Stimulated activated CD4-positive, alpha-beta T cell treated with anti-CD3 and anti-CD28 coated beads, Interleukin-1b, Interleukin-23, amount 100 ng/mL, for 1 hour (primary cell): ENCODE results near the gene NTRK2.

Experiments
- DNase-seq, 2 donors: peaks; one replicate each; pipeline ENCODE4 v3.0.0-alpha.2; 2020; ENCODE audit warnings: low read depth in 2 of 2

The NTRK2 gene

GRCh38 chr9:84681516-84682285, 12.2 kb downstream of the NTRK2 start:
- no peak for DNase-seq

DNA sequence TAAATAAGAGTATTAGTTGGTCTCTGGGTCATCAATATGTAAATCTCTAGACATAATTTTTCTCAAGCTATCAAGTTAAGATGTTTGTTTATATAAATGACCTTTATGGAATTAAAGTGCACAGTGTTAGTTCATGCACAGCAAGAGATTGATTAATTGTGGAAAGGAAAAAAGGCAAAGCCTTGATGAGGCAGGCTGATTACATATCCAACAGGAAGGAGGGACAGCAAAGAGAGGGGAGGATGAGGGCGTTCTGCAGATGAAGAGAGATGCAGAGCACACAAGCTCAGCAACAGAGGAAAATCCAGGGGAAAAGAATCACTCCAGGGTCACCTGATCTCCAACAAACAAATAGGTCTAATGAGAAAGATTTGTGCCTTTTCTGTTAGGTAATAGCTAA, 16.5 kb downstream of the NTRK2 start:
- DNase-seq = no peak

DNA sequence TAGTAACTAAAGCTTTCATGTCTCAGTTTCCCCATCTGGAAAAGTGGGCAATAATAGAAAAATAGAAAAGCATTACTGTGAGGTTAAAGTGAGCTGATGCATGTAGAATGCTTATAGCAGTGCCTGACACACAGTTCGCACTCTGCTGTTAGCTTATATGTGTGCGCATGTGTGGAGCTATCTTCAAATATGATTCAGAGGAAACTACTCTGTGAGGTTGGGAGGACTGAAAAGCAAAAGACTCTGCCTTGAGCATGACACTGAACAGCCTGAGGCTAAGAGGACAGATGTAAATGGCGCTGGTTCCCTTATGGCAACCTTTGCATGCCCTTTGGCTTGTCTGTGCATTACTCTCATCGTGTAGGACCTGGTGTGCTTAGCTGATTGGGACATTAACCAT, 19.4 kb downstream of the NTRK2 start:
- DNase-seq = no peak

DNA sequence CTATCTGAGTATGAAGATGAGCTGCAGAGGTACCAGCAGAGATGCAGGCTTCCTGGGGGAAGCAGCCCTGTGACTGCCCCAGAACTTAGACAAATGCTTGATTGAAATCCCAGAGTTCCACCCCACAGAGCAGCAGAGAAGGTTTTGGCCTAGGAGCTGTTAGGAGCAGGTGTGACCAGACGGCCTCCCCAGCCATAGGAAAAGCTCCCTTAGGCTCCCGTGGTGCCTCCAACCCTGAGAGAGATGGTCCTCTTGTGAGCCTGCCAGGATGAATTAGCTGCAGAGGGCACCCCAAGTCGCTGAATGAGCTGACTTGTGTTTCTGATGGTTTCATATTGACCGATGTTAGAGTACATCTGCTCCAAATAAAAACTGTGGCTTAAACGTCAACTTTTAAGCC, 22.1 kb downstream of the NTRK2 start:
- DNase-seq = no peak

GRCh38 chr9:84694248-84694647, 24.7 kb downstream of the NTRK2 start:
- no peak for DNase-seq

- no peak for DNase-seq
Observed at GRCh38 chr9:84697042-84697441, 27.5 kb downstream of the NTRK2 start.

DNA sequence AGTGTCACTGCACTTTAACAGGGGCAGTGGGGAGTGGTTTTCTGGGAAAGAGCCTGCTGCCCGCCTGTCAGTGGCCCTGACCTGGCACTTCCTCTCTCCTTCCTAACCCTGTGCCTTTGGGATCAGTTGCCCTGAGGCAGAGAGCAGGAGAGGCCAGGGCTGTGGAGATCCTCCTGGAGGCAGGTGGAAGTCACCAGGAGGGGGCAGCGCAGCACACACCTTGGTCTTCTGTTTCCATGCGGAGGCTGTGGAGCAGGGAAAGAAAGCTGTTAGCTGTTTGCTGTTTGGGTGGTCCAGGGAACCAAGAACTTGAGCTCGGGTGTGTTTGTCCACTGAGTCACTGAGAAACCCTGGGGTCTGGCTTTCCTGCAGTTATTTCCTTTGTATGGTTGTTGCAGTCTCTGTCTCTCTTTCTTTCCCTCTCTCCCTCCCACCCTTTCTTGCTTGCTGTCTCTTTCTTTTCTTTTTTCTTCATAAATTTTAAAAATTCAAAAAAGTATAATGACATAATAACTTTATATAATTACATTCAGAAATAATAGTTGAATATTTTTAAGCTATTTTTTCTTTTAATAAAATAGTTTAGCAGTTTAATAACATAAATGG, 28.1 kb downstream of the NTRK2 start:
- no peak for DNase-seq

DNA sequence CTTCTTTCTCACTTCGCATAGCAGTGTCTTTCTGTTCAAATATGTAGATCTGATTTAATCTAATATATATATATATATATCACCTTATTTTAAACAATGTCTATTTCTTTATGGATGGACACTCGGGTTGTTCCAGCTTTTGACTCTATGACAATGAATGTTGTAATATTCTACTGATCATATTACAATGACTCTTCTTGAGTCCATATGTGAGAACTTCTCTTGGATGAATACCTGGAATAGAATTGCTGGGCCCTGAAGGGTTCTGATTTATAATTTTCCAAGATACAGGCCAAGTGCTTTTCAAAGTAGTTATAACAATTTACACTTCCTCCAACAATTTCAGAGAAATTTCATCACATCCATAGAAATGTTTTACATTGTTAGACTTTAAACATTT, 28.8 kb downstream of the NTRK2 start:
- no peak for DNase-seq

DNA sequence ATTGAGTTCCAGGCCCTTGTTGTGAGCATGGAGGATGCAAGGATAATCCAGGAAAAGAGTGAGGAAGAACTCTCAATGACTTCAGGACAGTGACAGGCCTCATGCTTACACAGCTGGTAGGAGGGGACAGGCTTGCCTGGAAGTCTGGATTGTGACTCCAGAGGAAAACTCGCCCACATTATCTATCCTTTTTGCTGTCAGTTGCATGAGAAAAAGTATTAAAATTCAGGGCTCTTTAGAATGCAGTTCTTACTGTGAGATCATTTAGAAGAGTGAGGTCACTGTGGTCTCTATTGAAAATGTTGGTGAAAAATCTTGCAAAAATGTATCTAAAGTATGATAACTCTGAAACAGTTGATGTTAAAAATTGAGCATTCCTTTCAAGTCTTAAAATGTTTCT, 30.5 kb downstream of the NTRK2 start:
- no peak for DNase-seq

GRCh38 chr9:84701801-84702200, 32.3 kb downstream of the NTRK2 start:
- no peak for DNase-seq

DNA sequence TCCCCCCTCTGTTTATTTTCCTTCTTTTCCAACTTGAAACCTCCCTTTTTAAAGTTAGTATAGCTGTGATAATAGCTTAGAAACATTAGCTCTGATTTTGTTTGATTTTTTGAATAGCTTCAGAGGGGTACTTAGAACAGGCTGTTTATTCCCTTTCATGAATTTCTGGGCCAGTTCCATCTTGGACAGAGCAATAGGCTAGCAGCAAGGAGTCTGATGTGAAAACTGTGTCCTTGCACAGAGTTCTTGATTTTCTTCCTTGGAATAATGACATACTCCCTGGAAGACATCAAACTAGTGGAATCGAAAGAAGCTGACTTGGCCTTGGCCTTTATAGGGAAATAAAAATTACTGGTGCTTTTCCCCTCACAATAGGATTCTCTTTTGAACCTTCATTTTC, 32.9 kb downstream of the NTRK2 start:
- no peak for DNase-seq

GRCh38 chr9:84703793-84704192, 34.3 kb downstream of the NTRK2 start:
- DNase-seq = no peak

- no peak for DNase-seq
Observed at GRCh38 chr9:84705128-84705527, 35.6 kb downstream of the NTRK2 start.

DNA sequence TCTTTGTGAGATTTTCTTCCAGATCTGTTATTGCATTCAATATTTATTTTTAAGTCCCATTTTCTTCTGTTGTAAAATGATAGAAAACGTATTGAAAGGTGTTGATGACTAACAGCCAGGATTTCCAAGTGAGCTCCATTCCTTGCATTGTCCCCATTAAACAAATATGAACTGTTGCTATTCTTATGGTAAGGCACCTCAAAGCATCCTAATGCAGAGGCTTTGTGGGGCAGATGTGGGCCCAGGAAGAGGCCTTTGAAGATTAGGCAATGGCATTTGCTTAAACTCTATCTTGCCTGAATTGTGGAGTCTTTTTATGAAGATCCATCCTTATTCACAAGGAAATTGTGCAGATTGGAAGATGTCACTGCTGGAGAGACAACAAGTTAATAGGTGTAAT, 38.9 kb downstream of the NTRK2 start:
- no peak for DNase-seq

DNA sequence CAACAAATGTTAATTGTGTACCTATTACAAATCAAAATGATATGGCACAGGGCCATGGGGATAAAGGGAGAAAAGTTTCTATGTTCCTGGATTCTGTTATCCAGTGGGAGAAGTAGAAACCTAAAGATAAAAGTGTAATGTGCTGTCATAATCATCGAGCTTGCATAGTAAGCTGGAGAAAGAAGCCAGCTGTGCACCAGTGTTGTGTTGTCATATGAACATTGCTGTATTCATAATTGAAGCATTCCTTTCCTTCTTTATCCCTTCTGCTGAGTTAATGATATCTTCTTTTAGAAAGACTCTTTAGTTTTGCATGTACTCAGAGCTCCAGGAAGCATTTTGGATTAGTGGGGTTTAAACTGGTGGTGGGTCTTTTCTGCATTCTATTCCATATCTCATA, 39.5 kb downstream of the NTRK2 start:
- no peak for DNase-seq

- DNase-seq = no peak
Observed at GRCh38 chr9:84710701-84711397, 41.3 kb downstream of the NTRK2 start.

DNA sequence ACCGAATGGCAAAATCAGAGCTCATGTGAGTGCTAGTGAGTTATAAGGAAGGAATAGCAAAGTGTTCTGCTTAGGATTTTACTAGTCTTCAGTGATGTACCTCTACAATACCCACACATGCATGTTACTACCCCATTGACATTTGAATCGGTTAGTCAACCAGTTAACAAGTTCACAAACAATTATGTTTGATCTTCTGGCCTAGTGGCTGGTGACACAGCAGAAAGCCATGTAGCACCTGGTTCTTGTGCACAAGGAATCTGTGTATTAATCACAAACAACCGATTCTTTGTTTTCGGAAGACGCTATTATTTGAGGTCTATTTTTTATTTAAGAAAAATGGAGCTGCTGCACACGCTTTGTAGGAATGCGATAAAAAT, 41.9 kb downstream of the NTRK2 start:
- DNase-seq = no peak

DNA sequence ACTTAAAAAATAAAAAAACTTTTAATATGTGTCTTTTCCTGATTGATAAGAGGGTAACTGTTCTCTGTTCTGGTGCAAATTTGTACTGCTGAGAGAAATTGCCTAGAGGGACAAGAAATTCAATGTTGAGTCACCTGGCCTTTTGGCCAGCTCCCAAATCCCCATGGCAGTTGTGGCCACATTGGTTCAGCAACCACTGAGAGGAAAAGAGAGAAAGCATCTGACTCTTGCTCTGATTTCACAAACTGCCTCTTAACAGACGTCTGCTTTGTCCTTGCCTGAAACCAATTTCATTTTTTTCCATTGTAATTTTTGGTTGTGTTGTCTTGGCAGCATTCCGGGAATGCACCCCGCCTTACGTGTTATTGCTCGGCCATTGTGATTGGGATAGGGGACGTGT, 42.4 kb downstream of the NTRK2 start:
- no peak for DNase-seq

DNA sequence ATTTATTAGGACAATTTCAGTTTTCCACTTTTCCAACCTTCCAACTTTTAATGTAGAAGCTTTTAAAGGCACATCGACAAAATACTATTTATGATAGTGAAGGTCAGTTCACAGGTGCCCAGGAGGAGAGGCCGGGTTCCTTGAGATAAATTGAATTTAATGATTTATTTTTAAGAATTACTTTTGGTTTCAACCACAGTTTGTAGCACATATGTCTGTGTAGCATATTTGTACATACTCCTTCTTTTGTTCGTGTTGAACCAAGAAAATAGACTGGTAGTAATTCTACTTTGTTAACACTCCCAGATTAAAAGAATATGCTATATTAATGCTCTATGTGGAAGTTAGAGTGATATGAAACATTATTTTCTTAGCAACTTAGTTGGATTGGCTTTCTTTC, 46.7 kb downstream of the NTRK2 start:
- DNase-seq = no peak

DNA sequence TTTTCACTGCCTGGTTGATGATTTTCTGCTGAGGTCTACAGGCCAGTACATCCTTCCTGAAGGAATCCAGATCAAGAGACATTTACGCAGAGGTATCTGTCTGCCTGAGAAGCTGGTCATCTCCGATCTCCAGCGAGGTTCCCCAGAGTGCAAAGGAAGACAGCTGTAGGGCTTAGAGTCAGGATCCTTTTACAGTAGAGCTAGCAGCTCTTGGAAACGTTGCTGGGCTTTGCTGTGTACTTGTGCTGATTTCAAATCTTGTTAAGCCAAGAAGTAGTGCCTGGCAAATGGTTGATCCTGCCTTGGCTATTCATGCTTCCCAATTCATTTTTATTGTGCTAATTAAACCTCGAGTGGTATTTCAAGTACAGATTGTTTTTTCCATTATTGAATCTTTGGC, 48.9 kb downstream of the NTRK2 start:
- no peak for DNase-seq

- DNase-seq = no peak
Observed at GRCh38 chr9:84722388-84722989, 53.0 kb downstream of the NTRK2 start.

DNA sequence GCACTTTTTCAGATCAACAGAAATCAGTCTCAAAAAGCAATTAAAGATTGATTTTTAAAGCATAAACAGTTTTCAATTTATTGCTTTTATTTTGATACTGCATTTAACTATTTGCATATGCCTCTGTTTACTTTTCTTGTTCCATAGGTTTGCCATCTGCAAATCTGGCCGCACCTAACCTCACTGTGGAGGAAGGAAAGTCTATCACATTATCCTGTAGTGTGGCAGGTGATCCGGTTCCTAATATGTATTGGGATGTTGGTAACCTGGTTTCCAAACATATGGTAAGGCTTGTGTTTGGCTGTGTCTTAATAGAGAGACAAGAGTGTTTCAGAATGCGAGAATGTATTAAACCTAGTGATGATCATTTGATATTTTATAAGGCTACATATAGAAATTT, 53.9 kb downstream of the NTRK2 start:
- no peak for DNase-seq

DNA sequence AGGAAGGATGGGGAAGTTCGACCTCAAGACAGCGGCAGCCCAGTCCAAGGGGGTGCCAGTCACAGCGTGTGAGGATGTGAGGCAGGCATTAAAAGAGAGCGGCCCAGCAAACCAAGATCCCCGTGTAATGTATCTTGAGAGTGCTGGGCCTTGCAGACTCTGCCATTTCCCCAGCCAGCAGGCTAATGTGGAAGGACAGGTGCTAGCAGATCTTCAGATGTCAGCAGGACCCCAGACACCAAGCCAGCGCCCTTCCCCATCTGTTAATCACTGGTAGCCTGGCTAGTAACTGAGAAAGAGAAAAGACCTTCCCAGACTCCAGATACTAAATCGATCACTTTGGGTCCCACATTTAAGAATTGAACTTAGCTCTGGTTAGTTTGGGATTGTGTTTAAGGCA, 62.2 kb downstream of the NTRK2 start:
- no peak for DNase-seq
